ENCODE data around the gene FOXL1.
"Not testable (repeated sequence)": the region's sequence is repeated elsewhere in the genome, so short reads cannot be mapped to it uniquely, and the experiment has no call there.

FOXL1 gene

DNA sequence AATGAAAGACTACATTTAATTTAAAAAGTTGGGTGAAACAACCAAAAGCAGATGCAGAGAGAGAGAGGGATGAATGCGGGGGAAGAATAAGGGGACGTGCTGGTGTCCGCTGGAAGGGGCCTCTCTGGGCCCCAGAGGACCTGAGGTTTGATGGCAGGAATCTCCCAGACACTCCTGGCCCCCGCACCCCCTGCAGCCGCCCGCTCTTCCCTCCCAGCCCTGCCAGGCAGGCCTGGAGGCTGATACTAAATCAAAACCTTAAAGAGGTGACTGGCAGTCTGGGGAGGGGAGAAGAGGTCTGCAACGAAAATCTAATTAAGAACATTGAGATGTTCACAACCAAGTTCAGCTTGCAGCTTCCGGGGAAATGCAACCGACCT lies 2.4 kb downstream of the FOXL1 start:
- DNase-seq (ENCODE audit: low read depth in 2 of 2), result no peak

DNA sequence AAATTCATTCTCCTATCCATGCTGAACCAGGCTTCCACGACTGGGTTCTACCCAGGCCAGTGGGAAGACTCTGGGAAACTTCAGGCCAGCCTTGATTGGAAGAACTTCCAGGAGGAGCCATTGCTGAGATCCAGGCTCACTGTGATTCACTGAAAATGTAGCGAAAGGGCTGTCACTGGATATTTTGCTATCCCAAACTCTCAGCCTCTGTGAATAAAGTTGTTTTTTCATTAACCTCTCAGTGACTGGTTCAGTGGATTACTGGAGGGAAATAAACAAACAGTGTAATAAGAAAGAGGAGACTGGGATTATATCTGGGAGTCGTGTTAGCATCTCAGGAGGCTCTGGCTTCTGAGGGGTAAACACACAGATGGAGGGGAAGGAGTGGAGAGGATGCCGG lies 3.1 kb downstream of the FOXL1 start:
- DNase-seq (ENCODE audit: low read depth in 2 of 2), result no peak

DNA sequence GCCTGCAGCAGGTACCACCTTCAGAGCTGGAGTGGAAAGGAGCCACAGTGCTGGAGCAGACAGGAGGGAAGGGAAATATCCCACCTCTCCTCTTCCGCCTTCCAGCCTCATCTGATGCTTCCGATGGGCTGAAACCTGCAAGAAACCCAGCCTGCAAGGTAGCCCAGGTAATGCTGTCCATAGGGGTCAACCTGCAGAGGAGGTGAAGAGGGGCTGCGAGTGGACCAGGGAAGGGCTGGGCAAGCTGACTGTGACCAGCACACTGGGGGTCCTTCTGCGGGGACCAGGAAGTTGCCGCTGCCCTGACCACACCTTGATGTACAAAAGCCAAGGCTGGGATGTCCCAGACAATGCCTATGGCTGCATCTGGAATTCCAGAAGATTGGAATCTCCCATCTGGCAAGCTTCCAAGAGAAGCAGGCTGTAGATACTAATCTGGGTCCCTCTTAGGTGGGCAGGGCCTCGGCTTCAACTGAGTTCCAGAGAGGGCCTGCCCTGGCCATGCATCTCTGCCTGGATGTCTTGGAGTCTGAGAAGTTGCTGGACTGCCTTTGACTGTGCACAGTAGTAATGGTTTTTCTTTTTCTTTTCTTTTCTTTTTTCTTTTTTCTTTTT lies 5.8 kb downstream of the FOXL1 start:
- no peak for DNase-seq (ENCODE audit: low read depth in 2 of 2)

DNA sequence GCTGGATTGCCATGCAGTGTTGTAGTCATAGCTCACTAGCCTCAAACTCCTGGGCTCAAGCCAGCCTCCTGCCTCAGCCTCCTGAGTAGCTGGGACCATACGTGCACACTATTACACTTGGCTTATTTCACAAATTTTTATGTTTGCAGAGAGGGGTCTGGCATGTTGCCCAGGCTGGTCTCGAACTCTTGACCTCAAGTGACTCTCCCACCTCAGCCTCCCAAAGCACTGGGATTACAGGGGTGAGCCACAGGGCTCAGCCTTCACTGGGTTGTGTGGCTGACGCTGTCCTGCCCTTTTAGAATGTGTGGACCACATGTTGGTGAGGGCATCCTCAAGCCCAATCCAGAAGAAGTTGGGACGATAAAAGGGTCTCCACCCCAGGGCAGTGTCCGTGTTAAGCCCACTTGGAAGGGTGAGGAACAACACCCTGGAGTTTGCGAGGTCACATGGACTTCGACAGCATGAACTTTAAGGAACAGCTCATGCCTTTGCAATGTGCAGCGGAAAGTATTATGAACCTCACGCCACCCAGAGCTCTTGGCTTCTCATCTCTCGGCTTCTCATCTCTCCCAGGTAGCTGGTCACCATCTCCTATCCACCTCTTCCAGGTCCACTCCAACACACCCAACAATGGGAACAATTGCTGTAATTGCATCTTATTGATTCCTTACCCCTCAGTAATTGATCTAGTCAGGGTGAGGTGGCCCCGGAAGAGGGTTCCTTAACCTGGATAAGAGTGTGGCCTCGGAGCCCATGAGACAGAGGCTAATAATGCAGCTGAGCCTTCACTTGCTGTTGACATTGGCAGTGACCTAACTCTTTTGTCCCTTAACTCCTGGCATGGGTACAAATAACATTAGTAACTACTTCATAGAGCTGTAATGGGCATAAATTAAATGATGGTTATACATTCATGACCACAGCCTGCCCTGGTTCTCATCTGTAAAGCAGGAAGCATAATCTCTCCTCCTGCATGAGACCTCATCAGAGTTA lies 6.7 kb downstream of the FOXL1 start:
- no peak for DNase-seq (ENCODE audit: low read depth in 2 of 2)

DNA sequence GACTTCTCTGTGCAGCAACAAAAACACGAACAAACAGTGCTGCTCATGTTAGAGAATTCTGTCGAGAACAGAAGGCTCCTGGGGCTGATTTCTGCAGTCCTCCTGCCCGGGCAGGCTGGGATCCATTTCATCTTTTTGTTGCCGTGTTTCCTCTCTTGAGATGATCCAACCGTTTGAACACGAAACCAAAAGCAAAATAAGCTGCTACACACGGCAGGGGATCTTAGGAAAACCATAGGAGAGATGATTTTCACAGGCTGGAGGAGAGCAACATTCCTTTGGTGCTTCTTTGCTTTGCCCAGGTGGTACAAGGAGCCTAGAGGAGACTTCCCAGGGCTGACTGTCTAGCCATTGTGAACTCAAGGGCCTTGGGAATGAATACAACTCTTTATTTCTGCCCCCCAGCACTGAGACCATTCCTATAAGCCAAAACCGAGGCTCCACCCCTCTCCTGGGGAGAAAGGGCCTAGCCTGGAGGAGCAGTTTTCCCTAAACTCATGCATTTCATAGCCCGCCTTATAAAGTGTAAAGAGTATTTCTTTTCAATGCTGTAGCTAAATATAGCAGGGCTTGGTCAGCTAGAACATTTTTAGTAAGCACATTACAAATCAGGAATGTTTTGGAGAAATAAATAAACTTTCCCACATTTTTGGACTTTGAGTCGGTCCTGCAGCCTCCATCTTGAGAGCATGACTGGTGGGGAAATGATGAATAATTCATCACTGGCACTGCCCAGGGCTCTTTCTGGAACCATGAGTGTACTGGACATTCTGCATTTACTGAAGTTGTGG lies 7.7 kb downstream of the FOXL1 start:
- no peak for DNase-seq (ENCODE audit: low read depth in 2 of 2)

DNA sequence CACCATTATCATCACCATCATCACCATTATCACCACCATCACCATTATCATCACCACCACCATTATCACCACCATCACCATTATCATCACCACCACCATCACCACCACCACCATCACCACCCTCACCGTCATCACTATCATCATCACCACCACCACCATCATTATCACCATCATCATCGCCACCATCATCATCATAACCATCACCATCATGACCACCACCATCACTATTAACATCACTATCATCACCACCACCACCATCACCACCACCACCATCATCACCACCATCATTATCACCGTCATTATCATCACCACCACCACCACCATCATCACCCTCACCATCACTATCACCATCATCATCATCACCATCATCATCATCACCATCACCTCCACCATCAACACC lies 9.1 kb downstream of the FOXL1 start:
- no peak for DNase-seq (ENCODE audit: low read depth in 2 of 2)

DNA sequence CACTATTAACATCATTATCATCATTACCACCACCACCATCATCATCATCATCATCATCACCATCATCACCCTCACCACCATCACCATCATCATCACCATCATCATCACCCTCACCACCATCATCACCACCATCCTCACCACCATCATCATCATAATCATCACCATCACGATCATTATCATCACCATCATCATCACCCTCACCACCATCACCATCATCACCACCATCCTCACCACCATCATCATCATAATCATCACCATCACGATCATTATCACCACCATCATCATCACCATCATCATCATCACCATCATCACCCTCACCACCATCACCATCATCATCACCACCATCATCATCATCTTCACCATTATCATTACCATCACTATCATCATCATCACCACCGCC lies 9.6 kb downstream of the FOXL1 start:
- DNase-seq (ENCODE audit: low read depth in 2 of 2), result not testable (repeated sequence)

DNA sequence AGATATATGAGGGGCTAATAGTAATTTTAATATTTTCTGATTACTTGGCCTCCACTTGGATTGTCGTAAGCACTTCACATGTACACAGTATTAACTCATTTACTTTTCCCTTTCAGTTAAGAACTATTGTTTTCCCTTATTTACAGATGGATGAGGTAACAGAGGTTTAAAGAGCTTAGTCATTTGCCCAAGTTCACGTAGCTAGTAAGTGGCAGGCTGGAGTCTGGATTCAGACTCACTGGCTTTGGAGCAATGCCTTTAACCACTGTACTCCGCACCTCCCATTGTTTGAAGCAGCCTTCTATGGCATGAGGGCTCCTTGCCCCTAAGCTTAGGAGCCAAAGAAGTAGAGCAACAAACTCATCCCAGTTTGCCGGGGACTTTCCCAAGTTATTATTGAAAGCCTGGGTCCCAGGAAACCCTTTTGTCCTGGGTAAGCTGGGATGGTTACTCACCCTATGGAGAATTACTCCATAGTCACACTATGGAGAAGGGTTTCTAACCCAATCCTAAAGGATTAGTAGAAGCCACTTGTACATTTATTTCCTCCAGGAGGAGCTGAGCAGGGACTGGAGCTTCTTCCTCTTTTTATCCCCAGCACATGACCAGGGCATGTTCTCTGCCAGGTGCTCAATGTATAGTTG lies 12.3 kb downstream of the FOXL1 start:
- DNase-seq (ENCODE audit: low read depth in 2 of 2), result no peak

DNA sequence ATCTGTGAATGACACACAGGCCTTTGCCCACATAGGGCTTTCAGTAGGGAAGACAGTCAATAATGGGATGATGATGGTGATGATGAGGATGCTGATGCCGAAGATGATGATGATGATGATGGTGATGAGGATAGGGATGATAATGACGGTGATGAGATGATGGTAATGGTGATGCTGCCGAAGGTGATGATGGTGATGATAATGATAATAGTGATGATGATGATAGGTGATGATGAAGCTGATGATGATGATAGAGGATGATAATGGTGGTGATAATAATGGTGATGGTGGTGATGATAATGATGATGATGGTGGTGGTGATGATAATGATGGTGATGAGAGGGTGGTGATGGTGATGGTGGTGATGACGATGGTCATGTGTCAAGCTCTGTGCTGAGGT lies 12.9 kb downstream of the FOXL1 start:
- no peak for DNase-seq (ENCODE audit: low read depth in 2 of 2)

DNA sequence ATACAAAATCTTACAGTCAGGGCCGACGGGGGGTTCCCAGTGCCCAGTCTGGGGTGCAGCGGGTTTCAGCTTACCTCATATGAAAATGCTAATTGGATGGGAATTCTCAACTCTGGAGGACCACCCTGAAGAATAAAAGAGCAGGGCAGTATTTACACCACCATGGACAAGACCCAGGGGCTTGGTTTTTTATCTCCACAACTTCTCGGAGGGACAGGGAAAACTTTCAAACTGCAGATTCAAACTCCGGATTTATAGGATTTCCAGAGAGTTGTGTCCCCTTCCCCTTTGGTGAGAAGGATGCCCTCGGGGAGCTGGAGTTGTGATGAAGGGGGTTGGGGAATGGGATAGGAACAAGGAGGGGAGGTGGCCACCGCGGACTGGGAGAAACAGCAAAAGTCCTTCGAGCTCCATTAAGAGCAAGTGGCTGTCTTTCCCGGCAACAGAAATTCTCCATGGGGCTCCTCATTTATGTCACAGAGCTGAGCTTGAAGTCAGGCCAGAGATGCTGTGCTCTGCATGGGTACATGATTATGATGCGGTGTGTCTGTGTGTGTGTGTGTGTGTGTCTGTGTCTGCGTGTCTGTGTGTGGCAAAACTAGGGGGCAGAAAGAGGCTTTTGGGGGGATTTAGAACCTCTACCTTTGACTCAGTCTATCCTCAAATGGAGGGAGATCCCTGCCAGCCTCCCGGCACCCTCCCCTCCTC lies 15.7 kb downstream of the FOXL1 start:
- DNase-seq (ENCODE audit: low read depth in 2 of 2), result no peak

DNA sequence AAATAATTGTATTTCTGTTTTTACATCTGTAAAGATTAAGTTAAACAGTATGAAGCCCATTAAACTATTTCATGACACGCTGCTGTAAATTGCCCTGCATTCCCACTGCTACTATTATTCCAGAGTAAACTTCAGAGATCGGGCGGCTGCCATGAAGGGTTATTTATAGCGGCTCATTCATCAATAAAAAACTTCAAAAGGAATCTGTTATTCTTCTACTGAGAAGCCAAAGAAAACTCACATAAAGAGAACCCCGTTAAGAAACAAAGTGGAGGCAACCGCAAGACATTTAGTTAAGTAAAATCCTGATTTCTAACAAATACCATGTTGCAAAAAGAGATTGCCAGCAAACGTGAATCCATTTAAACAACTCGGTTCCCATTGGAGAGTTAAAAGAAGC lies 16.4 kb downstream of the FOXL1 start:
- no peak for DNase-seq (ENCODE audit: low read depth in 2 of 2)

DNA sequence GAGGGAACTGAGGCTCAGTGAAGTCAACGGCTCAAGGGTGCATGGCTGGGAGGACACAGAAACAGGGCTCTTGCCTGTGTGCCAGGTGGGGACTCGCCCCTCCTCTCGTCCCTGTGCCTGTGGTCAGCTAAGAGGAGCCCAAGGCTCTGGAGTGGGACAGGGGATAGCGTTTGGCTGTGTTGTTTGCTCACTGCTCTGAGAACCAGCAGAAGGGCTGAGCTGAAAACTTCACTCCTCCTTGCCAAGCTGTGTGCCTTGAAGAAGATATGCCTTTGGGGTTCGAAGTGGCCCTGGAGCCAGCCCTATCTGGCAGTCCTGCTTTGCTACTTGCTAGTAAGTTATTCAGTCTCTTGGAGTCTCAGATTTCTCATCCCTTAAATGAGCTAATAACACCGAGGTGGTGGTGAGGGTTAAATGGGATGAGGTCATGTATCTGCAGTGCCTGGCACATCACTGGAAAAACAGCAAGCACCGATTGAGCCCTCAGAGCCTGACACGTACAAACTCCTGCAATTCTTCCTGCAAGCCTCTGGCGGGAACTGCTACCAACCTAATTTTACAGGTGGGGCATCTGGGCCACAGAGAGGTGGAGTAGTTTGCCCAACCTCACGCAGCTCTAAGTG lies 17.7 kb downstream of the FOXL1 start:
- no peak for DNase-seq (ENCODE audit: low read depth in 2 of 2)

DNA sequence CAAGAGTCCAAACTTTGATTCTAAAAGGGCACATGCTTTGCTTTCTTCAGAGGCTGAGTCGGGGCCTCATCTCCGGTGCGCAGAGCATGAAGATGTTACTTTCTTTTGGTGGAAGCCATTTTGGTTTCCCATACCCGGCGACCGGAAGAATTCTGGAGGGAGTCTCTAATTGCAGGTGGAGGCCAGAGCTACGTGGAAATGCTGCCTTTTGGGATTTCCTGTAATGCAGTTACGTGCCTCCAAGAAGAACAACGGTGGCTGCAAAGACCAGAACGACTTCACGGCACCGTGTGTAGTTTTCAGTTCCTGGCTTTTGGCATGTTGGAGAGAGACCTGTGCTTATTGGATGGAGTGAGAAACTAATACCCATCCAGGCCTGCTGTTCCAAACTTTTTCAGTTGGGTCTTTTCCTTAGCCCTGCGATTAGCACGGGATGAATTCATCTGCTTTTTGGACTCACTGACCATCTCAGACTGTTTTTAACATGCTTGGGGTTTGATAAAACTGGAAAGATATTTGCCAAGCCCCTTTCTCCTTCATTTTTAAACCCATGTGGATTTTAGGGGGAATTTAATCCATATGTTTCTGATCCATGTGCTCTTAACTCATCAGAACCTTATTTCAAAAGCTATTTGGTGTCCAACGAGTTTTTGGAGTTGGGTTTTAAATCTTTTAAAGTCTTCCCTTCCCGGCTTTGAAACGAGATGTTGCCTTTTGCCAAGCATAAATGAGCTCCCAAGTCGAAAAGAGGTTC lies 19.0 kb downstream of the FOXL1 start:
- DNase-seq (ENCODE audit: low read depth in 2 of 2), result no peak

DNA sequence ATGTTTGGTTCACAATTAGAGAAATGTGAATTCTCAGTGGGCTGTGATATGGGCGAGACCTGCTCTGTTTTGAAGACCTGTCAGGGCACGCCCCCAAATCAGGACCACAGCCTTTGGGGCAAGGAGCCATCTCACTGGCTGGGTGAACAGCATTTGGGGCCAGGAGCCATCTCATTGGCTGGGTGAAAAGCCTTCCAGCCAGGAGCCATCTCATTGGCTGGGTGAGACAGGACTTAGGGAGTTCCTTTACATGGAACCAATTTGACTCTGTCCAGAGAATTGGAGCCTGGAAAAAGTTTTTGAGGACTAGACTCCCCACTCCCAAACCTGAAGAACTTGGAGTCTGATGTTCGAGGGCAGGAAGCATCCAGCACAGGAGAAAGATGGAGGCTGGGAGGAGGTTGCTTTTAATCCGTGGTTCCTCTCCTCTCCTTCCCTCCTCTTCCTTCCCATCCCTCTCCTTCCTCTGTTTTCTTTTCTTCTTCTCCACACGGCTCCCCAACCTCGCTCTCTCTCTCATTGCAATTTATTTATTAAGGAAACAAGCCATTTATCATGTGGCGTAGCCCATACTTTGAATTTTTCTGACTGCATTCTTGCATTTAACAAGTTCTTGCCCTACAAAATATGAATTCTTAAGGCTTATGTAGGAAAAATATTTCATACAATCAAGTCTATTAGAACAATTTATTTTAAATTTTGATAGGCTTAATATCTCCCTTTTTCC lies 19.7 kb downstream of the FOXL1 start:
- DNase-seq (ENCODE audit: low read depth in 2 of 2), result no peak

DNA sequence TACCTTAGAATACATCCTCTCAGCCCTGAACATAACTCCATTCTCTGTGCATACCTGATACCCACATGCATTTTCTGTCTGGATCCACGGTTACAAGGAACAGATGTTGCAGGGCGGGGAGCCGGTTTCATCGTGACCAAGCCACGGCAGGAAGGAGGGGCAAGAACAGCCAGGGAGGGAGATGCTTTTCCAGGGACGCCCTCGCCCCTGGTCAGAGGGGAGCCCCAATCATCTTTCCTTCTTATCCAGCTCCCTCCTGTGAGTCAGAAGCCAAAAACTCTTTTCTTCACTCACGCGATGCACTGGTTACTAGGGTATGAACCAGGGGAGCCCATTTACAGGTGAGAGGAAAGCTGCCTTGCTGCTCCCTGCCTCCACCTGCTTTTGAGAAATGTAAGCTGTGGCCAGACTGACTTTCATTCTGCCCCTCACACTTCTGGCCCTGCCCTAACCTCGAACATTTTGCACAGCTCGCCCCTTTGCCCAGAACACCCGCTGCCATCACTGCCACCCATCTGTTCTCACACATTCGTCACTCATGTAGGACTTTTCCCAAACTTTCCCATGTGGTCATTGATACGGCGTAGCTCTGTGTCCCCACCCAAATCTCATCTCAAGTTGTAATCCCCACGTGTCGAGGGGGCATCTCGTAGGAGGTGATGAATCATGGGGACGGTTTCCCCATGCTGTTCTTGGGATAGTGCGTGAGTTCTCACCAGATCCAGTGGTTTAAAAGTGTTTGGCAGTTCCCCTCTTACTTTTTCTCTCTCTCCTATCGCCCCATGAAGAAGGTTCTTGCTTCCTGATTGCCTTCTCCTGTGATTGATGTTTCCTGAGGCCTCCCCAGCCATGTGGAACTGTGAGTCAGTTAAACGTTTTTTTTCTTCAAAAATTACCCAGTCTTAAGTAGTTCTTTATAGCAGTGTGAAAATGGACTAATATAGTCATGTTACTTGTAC lies 20.5 kb downstream of the FOXL1 start:
- DNase-seq (ENCODE audit: low read depth in 2 of 2), result no peak

DNA sequence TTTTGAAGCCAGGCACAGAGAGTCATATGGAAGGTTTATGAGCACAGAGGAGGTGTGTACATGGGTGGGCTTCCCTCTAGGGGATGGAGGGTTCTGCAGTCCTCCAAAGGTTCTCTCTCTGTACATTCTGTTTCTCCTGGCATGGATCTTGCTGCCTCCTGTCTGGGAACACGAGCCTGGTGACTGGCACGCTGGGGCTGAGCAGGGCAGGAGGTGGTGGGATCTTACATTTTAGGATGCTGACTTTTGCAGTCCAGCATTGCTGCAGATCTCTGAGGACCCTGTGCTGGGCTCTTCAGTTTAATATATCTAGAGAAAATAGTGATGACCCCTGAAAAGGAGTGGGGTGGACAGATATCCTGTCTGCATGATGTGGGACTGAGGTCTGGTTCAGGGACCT lies 23.0 kb downstream of the FOXL1 start:
- no peak for DNase-seq (ENCODE audit: low read depth in 2 of 2)

DNA sequence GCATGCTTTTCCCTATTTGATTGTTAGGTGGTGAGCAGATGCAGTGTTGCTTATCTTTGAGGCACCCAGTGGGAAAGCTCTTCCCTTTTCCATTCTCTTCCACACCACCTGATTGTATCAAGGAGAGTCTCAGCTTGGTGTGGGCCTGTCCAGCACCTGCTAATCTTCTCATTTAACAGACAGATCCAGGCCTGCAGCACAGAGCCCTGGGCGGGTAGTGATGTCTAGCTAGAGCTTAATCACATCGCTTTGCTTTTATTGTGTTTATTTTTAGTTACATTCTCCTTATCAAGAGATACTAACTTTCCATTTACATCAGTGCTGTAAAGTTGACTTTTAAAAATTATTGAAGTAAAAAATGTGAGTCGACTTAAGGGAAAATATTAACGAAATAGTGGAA lies 24.2 kb downstream of the FOXL1 start:
- DNase-seq (ENCODE audit: low read depth in 2 of 2), result no peak

All from stimulated activated CD4-positive, alpha-beta T cell treated with anti-CD3 and anti-CD28 coated beads, Interleukin-1b, Interleukin-23, amount 100 ng/mL, for 4 hours (primary cell).